Liver (tissue), 9 donors: ENCODE data around the gene INHBC. TPM values are rescaled to one million over a fixed set of nuclear protein-coding genes. Genes with fewer than 3 reads are reported as not detected.
"Not testable (repeated sequence)": the region's sequence is repeated elsewhere in the genome, so short reads cannot be mapped to it uniquely, and the experiment has no call there.

Experiments
- DNase-seq: peaks from one replicate; pipeline ENCODE4 v3.0.0-alpha.2; 2017; ENCODE audit warnings: low spot score
- H3K27ac ChIP-seq, 2 donors: one replicate each; pipeline ENCODE4 v1.7.0; 2013; ENCODE audit warnings: inconsistent platforms in 2 of 2, low read length in 2 of 2, control low read depth in 1 of 2, low read depth in 1 of 2, mild to moderate bottlenecking in 1 of 2
- H3K27me3 ChIP-seq, 4 donors: one replicate each; pipeline versions ENCODE4 v1.6.1 to v1.7.0; 2013; ENCODE audit warnings: low read length in 3 of 4, inconsistent platforms in 1 of 4, mild to moderate bottlenecking in 1 of 4, moderate library complexity in 1 of 4; ENCODE audit not compliant: control insufficient read depth in 4 of 4, insufficient read depth in 4 of 4
- H3K36me3 ChIP-seq, 4 donors: one replicate each; pipeline versions ENCODE4 v1.6.1 to v1.7.0; 2013; ENCODE audit warnings: low read length in 3 of 4, mild to moderate bottlenecking in 3 of 4, low read depth in 1 of 4, moderate library complexity in 1 of 4; ENCODE audit not compliant: control insufficient read depth in 4 of 4, insufficient read depth in 3 of 4
- H3K4me1 ChIP-seq, 4 donors: one replicate each; pipeline versions ENCODE4 v1.6.1 to v1.7.0; 2013; ENCODE audit warnings: low read length in 3 of 4, mild to moderate bottlenecking in 3 of 4, moderate library complexity in 1 of 4; ENCODE audit not compliant: control insufficient read depth in 4 of 4, insufficient read depth in 4 of 4
- H3K4me3 ChIP-seq, 3 donors: one replicate each; pipeline versions ENCODE4 v1.6.1 to v1.7.0; 2013; ENCODE audit warnings: low read length in 3 of 3, control low read depth in 1 of 3, low read depth in 1 of 3, mild to moderate bottlenecking in 1 of 3
- H3K9ac ChIP-seq, 2 donors: one replicate each; pipeline ENCODE4 v1.7.0; 2013; ENCODE audit warnings: low read length in 2 of 2, mild to moderate bottlenecking in 2 of 2, moderate library complexity in 2 of 2, control low read depth in 1 of 2, low read depth in 1 of 2
- H3K9me3 ChIP-seq, 4 donors: one replicate each; pipeline versions ENCODE4 v1.6.1 to v1.7.0; 2013; ENCODE audit warnings: low read length in 3 of 4; ENCODE audit not compliant: control insufficient read depth in 4 of 4
- ATF3 ChIP-seq: IDR thresholded peaks from 2 replicates; pipeline ENCODE4 v1.6.1; 2016; ENCODE audit warnings: antibody characterized with exemption
- EGR1 ChIP-seq, 2 donors: IDR thresholded peaks; 2 replicates each; pipeline ENCODE4 v1.6.1; 2016 to 2018; ENCODE audit warnings: antibody characterized with exemption in 2 of 2, low read depth in 2 of 2
- FOXA1 ChIP-seq: IDR thresholded peaks from 2 replicates; pipeline ENCODE4 v1.6.1; 2016; ENCODE audit warnings: antibody characterized with exemption
- HNF4A ChIP-seq, 2 donors: conservative IDR thresholded peaks; 2 replicates each; pipeline ENCODE4 v1.6.1; 2016; ENCODE audit warnings: antibody characterized with exemption in 2 of 2, mild to moderate bottlenecking in 2 of 2
- HNF4G ChIP-seq: IDR thresholded peaks from 2 replicates; pipeline ENCODE4 v1.6.1; 2016; ENCODE audit warnings: antibody characterized with exemption
- MAX ChIP-seq: IDR thresholded peaks from 2 replicates; pipeline ENCODE4 v1.6.1; 2016; ENCODE audit warnings: antibody characterized with exemption
- RAD21 ChIP-seq, 2 donors: IDR thresholded peaks; 2 replicates each; pipeline ENCODE4 v1.6.1; 2016; ENCODE audit warnings: antibody characterized with exemption in 2 of 2, mild to moderate bottlenecking in 2 of 2
- REST ChIP-seq: IDR thresholded peaks from 2 replicates; pipeline ENCODE4 v1.6.1; 2016; ENCODE audit warnings: antibody characterized with exemption, mild to moderate bottlenecking
- RXRA ChIP-seq, 2 donors: IDR thresholded peaks; 2 replicates each; pipeline ENCODE4 v1.6.1; 2017 to 2018; ENCODE audit warnings: antibody characterized with exemption in 2 of 2, mild to moderate bottlenecking in 1 of 2
- SP1 ChIP-seq: IDR thresholded peaks from 2 replicates; pipeline ENCODE4 v1.6.1; 2018; ENCODE audit warnings: antibody characterized with exemption, mild to moderate bottlenecking
- TAF1 ChIP-seq: conservative IDR thresholded peaks from 2 replicates; pipeline ENCODE4 v1.6.1; 2016; ENCODE audit warnings: antibody characterized with exemption, mild to moderate bottlenecking
- YY1 ChIP-seq: IDR thresholded peaks from 2 replicates; pipeline ENCODE4 v1.6.1; 2016; ENCODE audit warnings: antibody characterized with exemption, mild to moderate bottlenecking
- WGBS: extraction: QIAGEN DNeasy Blood & Tissue Kit; methylation state at CpG from one replicate; pipeline ENCODE4 v1.1.7; 2013; 5-methylcytosine and 5-hydroxymethylcytosine counted together
- polyA plus RNA-seq, 2 donors: library from polyadenylated mRNA; stranded (reverse) in 1 of 2; unstranded in 1 of 2; fragments of 200-250 nt in 1 of 2; fragments of >200 nt in 1 of 2; fragmentation: Nextera tagmentation in 1 of 2; extraction: Ambion mirVana in 1 of 2; gene quantifications; one replicate each; pipeline versions ENCODE4 v1.2.1 to v1.2.3, GENCODE V29; 2013 to 2015
- total RNA-seq, 2 donors: library from RNA; depleted of rRNA; stranded (reverse); fragments of >200 nt; gene quantifications; one replicate each; pipeline ENCODE4 v1.2.3, GENCODE V29; 2014
- TF ChIP-seq, protein P1 (sequence below): IDR thresholded peaks from 2 replicates; pipeline ENCODE4 v1.6.1; 2016; ENCODE audit warnings: antibody characterized with exemption
- TF ChIP-seq, protein P2 (sequence below): fragments of 150-350 bp; IDR thresholded peaks from 2 replicates; pipeline ENCODE4 v1.5.1; 2017; ENCODE audit warnings: improper control_type of control experiment, low read depth, low read length; ENCODE audit not compliant: missing input control
- donor health status: healthy.
- donor health status: healthy.
- donor health status: healthy.
- donor health status: healthy.
- donor health status: healthy.

INHBC gene
- total and polyA plus RNA-seq, 4 donors: 2.8 to 134 (median 86.7) TPM

DNA sequence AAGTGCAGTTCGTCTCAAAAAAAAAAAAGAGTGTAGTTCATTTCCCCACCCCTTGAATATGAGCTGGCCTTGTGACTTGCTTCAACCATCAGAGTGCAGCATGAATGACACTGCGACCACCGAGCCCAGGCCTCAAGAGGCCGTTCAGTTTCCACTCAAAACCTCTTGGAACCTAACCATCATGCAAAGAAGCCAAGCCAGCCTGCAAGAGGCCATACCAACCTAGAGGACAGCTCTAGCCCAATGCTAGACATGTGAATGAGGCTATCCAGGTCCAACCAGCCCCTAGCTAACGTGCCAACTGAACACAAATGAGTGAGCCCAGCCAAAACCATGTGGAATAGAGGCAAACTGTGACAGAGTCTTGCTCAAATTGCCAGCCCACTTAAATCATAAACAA, 33.4 kb upstream of the INHBC start:
- 93% methylated on average over 5 of the region's 5 CpGs for WGBS
- Histone ChIP-seq H3K27ac (no peak overlapping the region), H3K27me3 (no peaks in the 10 kb centered on the region), H3K9me3 (no peaks in the 10 kb centered on the region), H3K36me3 (peaks cover 0 to 2% (median 0%) of the 10 kb centered on the region in 4 donors), H3K9ac (no peak overlapping the region), H3K4me1 (no peaks in the 10 kb centered on the region), H3K4me3 (no peak overlapping the region)
- TF ChIP-seq TAF1 (no peak), SP1 (no peak), RAD21 (IDR thresholded peaks at IDR 0.05) (no peak), REST (no peak), MAX (no peak), HNF4A (conservative IDR thresholded peaks at IDR 0.05) (no peak), YY1 (no peak), FOXA1 (no peak), RXRA (IDR thresholded peaks at IDR 0.05) (no peak), EGR1 (IDR thresholded peaks at IDR 0.05; ENCODE audit: low read depth in 2 of 2) (no peak), ATF3 (no peak), HNF4G (no peak)
- TF ChIP-seq, protein P1, sequence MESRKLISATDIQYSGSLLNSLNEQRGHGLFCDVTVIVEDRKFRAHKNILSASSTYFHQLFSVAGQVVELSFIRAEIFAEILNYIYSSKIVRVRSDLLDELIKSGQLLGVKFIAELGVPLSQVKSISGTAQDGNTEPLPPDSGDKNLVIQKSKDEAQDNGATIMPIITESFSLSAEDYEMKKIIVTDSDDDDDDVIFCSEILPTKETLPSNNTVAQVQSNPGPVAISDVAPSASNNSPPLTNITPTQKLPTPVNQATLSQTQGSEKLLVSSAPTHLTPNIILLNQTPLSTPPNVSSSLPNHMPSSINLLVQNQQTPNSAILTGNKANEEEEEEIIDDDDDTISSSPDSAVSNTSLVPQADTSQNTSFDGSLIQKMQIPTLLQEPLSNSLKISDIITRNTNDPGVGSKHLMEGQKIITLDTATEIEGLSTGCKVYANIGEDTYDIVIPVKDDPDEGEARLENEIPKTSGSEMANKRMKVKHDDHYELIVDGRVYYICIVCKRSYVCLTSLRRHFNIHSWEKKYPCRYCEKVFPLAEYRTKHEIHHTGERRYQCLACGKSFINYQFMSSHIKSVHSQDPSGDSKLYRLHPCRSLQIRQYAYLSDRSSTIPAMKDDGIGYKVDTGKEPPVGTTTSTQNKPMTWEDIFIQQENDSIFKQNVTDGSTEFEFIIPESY: no peak
- TF ChIP-seq, protein P2, sequence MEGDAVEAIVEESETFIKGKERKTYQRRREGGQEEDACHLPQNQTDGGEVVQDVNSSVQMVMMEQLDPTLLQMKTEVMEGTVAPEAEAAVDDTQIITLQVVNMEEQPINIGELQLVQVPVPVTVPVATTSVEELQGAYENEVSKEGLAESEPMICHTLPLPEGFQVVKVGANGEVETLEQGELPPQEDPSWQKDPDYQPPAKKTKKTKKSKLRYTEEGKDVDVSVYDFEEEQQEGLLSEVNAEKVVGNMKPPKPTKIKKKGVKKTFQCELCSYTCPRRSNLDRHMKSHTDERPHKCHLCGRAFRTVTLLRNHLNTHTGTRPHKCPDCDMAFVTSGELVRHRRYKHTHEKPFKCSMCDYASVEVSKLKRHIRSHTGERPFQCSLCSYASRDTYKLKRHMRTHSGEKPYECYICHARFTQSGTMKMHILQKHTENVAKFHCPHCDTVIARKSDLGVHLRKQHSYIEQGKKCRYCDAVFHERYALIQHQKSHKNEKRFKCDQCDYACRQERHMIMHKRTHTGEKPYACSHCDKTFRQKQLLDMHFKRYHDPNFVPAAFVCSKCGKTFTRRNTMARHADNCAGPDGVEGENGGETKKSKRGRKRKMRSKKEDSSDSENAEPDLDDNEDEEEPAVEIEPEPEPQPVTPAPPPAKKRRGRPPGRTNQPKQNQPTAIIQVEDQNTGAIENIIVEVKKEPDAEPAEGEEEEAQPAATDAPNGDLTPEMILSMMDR: no peak
- no peak for DNase-seq

DNA sequence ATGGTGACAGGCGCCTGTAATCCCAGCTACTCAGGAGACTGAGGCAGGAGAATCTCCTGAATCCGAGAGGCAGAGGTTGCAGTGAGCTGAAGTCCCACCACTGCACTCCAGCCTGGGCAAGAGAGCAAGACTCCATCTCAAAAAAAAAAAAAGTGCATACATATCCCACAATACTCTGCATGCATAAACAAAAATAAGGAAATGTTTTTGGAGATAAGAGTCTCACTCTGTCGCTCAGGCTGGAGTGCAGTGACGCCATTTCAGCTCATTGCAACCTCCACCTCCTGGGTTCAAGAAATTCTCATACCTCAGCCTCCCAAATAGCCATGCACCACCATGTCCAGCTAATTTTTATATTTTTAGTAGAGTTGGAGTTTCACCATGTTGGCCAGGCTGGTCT, 32.4 kb upstream of the INHBC start:
- not testable (repeated sequence) for DNase-seq, H3K9me3 ChIP-seq, H3K36me3 ChIP-seq, H3K9ac ChIP-seq, H3K4me3 ChIP-seq, H3K27ac ChIP-seq, H3K27me3 ChIP-seq, H3K4me1 ChIP-seq
- 92% methylated on average over 4 of the region's 4 CpGs for WGBS
